ENCODE results near the gene ZNF227. TPM values are rescaled to one million over a fixed set of nuclear protein-coding genes. Genes with fewer than 3 reads are reported as not detected.

The ZNF227 gene
- 10 to 100 TPM; 15.1 to 41.5 TPM for total RNA-seq
- polyA plus RNA-seq, result 1 to 10 TPM; 2.7 to 4.9 TPM
- long read RNA-seq, donor 1, partial matches to known transcripts, result 0 of 6 reads
- long read RNA-seq, donor 1, other reads (novel, unspliced or antisense), result 0 of 6 reads
- long read RNA-seq, donor 2, partial matches to known transcripts, result 0 of 1 reads
- long read RNA-seq, donor 2, other reads (novel, unspliced or antisense), result 0 of 1 reads
- long read RNA-seq, donor 3, partial matches to known transcripts, result 0 of 3 reads
- long read RNA-seq, donor 3, other reads (novel, unspliced or antisense), result 0 of 3 reads
- long read RNA-seq, donor 4, partial matches to known transcripts, result 0 of 2 reads
- long read RNA-seq, donor 4, other reads (novel, unspliced or antisense), result 0 of 2 reads
- long read RNA-seq, donor 5, result 0 reads

DNA sequence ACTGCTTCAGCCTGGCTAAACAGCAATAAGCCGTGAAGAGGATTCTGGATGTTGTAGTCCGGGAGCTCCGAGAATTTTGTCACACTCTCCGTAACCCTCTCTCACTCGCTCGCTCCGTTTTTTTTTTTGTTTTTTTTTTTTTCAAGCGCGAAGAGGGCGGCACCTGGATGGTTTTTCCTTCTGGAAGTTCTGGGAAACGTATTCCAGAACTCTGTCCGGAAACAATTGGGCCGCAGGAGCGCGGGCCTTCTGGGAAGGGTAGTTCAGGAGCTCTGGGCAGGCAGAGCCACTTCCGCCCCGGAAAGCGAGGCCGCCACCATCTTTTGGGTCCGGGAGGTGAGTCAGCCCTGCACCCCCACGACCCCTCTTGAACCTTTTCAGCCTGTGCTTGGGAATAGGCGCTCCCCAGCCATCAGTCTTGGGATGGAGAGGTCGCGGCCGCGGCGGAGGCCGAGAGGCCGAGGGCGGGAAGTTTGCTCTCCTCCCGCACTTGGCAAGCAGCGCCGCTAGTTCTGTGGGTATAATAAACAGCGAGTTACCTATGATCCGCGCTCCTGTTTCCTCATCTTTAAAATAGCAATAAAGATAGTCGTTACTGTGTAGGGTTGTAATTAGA, at the start of gene ZNF227:
ZNF227 (plus strand) TSS at position 283 of the 616 bp plus-strand sequence. CDS start 5,261 bp downstream, outside the sequence.
- Histone ChIP-seq H3K9me3 (ENCODE audit: control insufficient read depth in 4 of 4, insufficient read depth in 3 of 4, low read length in 3 of 4) (peaks cover 0 to 10% (median under 1%) of the 10 kb centered on the region in 4 donors), H3K27ac (ENCODE audit: low read depth in 1 of 2, low read length in 1 of 2) (peak within 1 kb of the TSS; percentile 87 to 94), H3K36me3 (ENCODE audit: control insufficient read depth in 4 of 4, insufficient read depth in 4 of 4, low read length in 4 of 4) (peaks cover 8 to 19% (median 13%) of the 10 kb centered on the region in 4 donors), H3K4me1 (ENCODE audit: control insufficient read depth in 5 of 5, insufficient read depth in 5 of 5, low read length in 5 of 5) (peaks cover 0 to 10% (median 7%) of the 10 kb centered on the region in 5 donors), H3K27me3 (ENCODE audit: control insufficient read depth in 3 of 3, insufficient read depth in 3 of 3, low read length in 2 of 3) (no peaks in the 10 kb centered on the region), H3K4me3 (peak within 1 kb of the TSS; percentile 87), H3K9ac (ENCODE audit: insufficient read depth in 1 of 2, low read length in 2 of 2) (peak within 1 kb of the TSS; percentile 85 to 94)
- 0% methylated on average over 37 of the region's 37 CpGs for WGBS, 2 donors
- TF ChIP-seq, protein P1, sequence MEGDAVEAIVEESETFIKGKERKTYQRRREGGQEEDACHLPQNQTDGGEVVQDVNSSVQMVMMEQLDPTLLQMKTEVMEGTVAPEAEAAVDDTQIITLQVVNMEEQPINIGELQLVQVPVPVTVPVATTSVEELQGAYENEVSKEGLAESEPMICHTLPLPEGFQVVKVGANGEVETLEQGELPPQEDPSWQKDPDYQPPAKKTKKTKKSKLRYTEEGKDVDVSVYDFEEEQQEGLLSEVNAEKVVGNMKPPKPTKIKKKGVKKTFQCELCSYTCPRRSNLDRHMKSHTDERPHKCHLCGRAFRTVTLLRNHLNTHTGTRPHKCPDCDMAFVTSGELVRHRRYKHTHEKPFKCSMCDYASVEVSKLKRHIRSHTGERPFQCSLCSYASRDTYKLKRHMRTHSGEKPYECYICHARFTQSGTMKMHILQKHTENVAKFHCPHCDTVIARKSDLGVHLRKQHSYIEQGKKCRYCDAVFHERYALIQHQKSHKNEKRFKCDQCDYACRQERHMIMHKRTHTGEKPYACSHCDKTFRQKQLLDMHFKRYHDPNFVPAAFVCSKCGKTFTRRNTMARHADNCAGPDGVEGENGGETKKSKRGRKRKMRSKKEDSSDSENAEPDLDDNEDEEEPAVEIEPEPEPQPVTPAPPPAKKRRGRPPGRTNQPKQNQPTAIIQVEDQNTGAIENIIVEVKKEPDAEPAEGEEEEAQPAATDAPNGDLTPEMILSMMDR (IDR thresholded peaks at IDR 0.05; ENCODE audit: control extremely low read depth, extremely low read depth), result no peak
- ATAC-seq (ENCODE audit: insufficient read depth, low FRiP score), result peak; percentile 94
- peak; percentile 95 to 98 (median 97) for DNase-seq

- Histone ChIP-seq H3K4me3 (no peak overlapping the region), H3K9me3 (ENCODE audit: control insufficient read depth in 4 of 4, insufficient read depth in 3 of 4, low read length in 3 of 4) (peaks cover 0 to 28% (median 14%) of the 10 kb centered on the region in 4 donors), H3K4me1 (ENCODE audit: control insufficient read depth in 5 of 5, insufficient read depth in 5 of 5, low read length in 5 of 5) (peaks cover 0 to 15% (median 5%) of the 10 kb centered on the region in 5 donors), H3K36me3 (ENCODE audit: control insufficient read depth in 4 of 4, insufficient read depth in 4 of 4, low read length in 4 of 4) (peaks cover 5 to 22% (median 14%) of the 10 kb centered on the region in 4 donors), H3K27me3 (ENCODE audit: control insufficient read depth in 3 of 3, insufficient read depth in 3 of 3, low read length in 2 of 3) (no peaks in the 10 kb centered on the region), H3K9ac (ENCODE audit: insufficient read depth in 1 of 2, low read length in 2 of 2) (no peak overlapping the region), H3K27ac (ENCODE audit: low read depth in 1 of 2, low read length in 1 of 2) (no peak overlapping the region)
- TF ChIP-seq, protein P1 (IDR thresholded peaks at IDR 0.05; ENCODE audit: control extremely low read depth, extremely low read depth), result no peak
- 94 to 96% methylated on average over 2 of the region's 2 CpGs for WGBS, 2 donors
- no peak for ATAC-seq (ENCODE audit: insufficient read depth, low FRiP score)
- no peak for DNase-seq
These were observed 48.5 kb upstream of the ZNF227 start for GRCh38 chr19:44163789-44164188.

GRCh38 chr19:44164327-44164672, 48.0 kb upstream of the ZNF227 start:
- no peaks in the 10 kb centered on the region for H3K27me3 ChIP-seq (ENCODE audit: control insufficient read depth in 3 of 3, insufficient read depth in 3 of 3, low read length in 2 of 3)
- H3K9me3 ChIP-seq (ENCODE audit: control insufficient read depth in 4 of 4, insufficient read depth in 3 of 4, low read length in 3 of 4), result peaks cover 0 to 26% (median 14%) of the 10 kb centered on the region in 4 donors
- H3K9ac ChIP-seq (ENCODE audit: insufficient read depth in 1 of 2, low read length in 2 of 2), result peak overlapping the region in 1 of 2 donors; percentile 94
- H3K4me1 ChIP-seq (ENCODE audit: control insufficient read depth in 5 of 5, insufficient read depth in 5 of 5, low read length in 5 of 5), result peaks cover 0 to 15% (median 5%) of the 10 kb centered on the region in 5 donors
- ATAC-seq (ENCODE audit: insufficient read depth, low FRiP score) (no peak), DNase-seq (no peak)
- 66 to 71% methylated on average over 3 of the region's 3 CpGs for WGBS, 2 donors
- H3K27ac ChIP-seq (ENCODE audit: low read depth in 1 of 2, low read length in 1 of 2), result peak overlapping the region; percentile 24 to 85
- TF ChIP-seq, protein P1 (IDR thresholded peaks at IDR 0.05; ENCODE audit: control extremely low read depth, extremely low read depth), result no peak
- peak overlapping the region; percentile 70 for H3K4me3 ChIP-seq
- peaks cover 5 to 27% (median 18%) of the 10 kb centered on the region in 4 donors for H3K36me3 ChIP-seq (ENCODE audit: control insufficient read depth in 4 of 4, insufficient read depth in 4 of 4, low read length in 4 of 4)

Measured in lung (tissue), 16 donors.